Suprapubic skin (tissue), 4 donors: ENCODE results near the gene SRGAP1. TPM values are rescaled to one million over a fixed set of nuclear protein-coding genes. Genes with fewer than 3 reads are reported as not detected.

Experiments
- DNase-seq, 2 donors: peaks; one replicate each; pipeline ENCODE4 v3.0.0-alpha.2; 2019; ENCODE audit warnings: low spot score in 2 of 2
- H3K27ac ChIP-seq: fragments of 200-600 bp; sonication (generic); one replicate; pipeline ENCODE4 v1.5.1; 2019
- H3K27me3 ChIP-seq: fragments of 200-600 bp; sonication (generic); one replicate; pipeline ENCODE4 v1.5.1; 2019
- H3K36me3 ChIP-seq: fragments of 200-600 bp; sonication (generic); one replicate; pipeline ENCODE4 v1.5.1; 2019
- H3K4me1 ChIP-seq: fragments of 200-600 bp; sonication (generic); one replicate; pipeline ENCODE4 v1.5.1; 2019
- H3K4me3 ChIP-seq: fragments of 200-600 bp; sonication (generic); one replicate; pipeline ENCODE4 v1.5.1; 2019; ENCODE audit warnings: mild to moderate bottlenecking
- H3K9me3 ChIP-seq: fragments of 200-600 bp; sonication (generic); one replicate; pipeline ENCODE4 v1.5.1; 2019
- EP300 ChIP-seq: sonication (generic); formaldehyde crosslinking; IDR thresholded peaks from one replicate; pipeline ENCODE4 v1.6.1; 2017; ENCODE audit warnings: antibody characterized with exemption
- POLR2A ChIP-seq, 2 donors: fragments of 450-650 bp; IDR thresholded peaks; one replicate each; pipeline ENCODE4 v1.6.1; 2017; ENCODE audit warnings: antibody characterized with exemption in 2 of 2, mild to moderate bottlenecking in 2 of 2, moderate library complexity in 2 of 2
- POLR2AphosphoS5 ChIP-seq, 3 donors: sonication (generic); formaldehyde crosslinking; IDR thresholded peaks; one replicate each; pipeline ENCODE4 v1.6.1; 2017; ENCODE audit warnings: antibody characterized with exemption in 3 of 3
- WGBS: methylation state at CpG from one replicate; pipeline ENCODE4 v1.1.5; 2018; 5-methylcytosine and 5-hydroxymethylcytosine counted together
- total RNA-seq, 4 donors: library from RNA; depleted of rRNA; stranded (reverse); fragments of >200 nt; gene quantifications; one replicate each; pipeline ENCODE4 v1.1.0, GENCODE V29; 2016
- TF ChIP-seq, protein P1 (sequence below), 2 donors: fragments of 200-600 bp in 1 of 2; fragments of 450-650 bp in 1 of 2; sonication (generic) in 1 of 2; IDR thresholded peaks; one replicate each; pipeline ENCODE4 v1.5.1; 2016 to 2019; ENCODE audit warnings: antibody characterized with exemption in 2 of 2, mild to moderate bottlenecking in 1 of 2, moderate library complexity in 1 of 2

The SRGAP1 gene
- total RNA-seq, 4 donors from 2014 or later, result 8.4 to 10.9 (median 9.8) TPM

DNA sequence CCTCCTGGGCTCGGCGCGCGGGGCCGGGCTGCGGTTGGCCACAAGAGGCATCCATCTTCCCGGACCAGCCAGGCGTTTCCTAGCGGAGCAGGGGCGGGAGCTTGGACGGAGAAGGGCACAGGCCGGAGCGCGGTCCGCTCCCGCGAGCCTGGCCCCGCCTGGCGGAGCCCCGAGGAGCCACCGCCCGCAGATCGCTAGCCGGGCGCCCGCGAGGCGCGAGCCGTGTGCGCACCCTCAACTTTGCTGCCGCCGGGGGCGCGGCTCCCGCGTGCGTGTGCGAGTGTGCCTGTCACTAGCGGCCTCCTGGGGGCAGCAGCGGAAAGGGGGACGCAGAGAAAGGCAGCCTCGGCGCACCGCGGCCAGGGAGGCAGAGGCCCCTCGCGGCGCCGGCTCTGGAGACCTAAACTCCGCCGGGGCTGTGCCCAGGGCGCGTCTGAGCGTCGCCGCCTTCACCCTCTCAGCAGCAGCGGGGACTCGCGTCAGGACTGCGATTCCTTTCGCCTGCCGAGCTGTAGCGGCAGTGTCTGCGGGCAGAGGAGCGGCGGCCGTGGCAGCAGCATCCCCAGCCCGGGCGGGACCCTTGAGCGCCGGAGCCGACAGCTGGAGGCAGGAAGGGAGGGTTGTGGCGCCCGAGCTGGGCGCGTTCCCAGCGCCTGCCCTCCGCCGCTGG is 644 bp upstream of the SRGAP1 start:
- peak; percentile 91 for DNase-seq
- Histone ChIP-seq H3K27me3 (no peaks in the 10 kb centered on the region), H3K9me3 (no peaks in the 10 kb centered on the region), H3K27ac (peak overlapping the region; percentile 92), H3K36me3 (no peaks in the 10 kb centered on the region), H3K4me3 (peak overlapping the region; percentile 77), H3K4me1 (peaks cover 20% of the 10 kb centered on the region)
- no CpG with 5 or more reads among the region's 80 CpGs for WGBS
- TF ChIP-seq, protein P1, sequence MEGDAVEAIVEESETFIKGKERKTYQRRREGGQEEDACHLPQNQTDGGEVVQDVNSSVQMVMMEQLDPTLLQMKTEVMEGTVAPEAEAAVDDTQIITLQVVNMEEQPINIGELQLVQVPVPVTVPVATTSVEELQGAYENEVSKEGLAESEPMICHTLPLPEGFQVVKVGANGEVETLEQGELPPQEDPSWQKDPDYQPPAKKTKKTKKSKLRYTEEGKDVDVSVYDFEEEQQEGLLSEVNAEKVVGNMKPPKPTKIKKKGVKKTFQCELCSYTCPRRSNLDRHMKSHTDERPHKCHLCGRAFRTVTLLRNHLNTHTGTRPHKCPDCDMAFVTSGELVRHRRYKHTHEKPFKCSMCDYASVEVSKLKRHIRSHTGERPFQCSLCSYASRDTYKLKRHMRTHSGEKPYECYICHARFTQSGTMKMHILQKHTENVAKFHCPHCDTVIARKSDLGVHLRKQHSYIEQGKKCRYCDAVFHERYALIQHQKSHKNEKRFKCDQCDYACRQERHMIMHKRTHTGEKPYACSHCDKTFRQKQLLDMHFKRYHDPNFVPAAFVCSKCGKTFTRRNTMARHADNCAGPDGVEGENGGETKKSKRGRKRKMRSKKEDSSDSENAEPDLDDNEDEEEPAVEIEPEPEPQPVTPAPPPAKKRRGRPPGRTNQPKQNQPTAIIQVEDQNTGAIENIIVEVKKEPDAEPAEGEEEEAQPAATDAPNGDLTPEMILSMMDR (IDR thresholded peaks at IDR 0.05), result peak; percentile 87 to 95
- peak in 2 of 3 donors; percentile 70 to 86 for TF ChIP-seq POLR2AphosphoS5 (IDR thresholded peaks at IDR 0.05)
- no peak for TF ChIP-seq EP300
- peak in 1 of 2 donors; percentile 39 for TF ChIP-seq POLR2A (IDR thresholded peaks at IDR 0.05)

DNA sequence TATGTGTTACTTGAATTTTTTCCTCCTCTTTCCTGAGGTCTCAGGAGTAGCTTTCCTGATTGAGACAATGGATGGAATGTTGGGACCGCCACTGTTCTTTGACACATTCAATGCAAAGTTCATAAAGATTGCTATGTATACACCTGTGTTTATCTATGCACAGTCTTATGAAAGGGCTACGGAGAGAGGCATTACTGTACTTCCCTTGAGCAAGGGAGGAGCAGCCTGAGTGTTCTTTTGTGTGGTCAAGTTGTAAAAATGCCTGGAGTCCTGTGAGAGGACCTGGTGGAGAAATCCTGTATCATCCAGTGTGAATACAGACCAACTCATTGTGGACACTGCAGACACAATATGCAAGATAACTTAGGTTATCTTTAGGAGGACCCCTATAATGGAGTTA is 1.2 kb downstream of the SRGAP1 start:
- DNase-seq, result no peak
- Histone ChIP-seq H3K27me3 (no peaks in the 10 kb centered on the region), H3K36me3 (no peaks in the 10 kb centered on the region), H3K4me3 (peak overlapping the region; percentile 77), H3K4me1 (peaks cover 20% of the 10 kb centered on the region), H3K9me3 (no peaks in the 10 kb centered on the region), H3K27ac (no peak overlapping the region)
- WGBS, result 43% methylated on average over 2 of the region's 2 CpGs
- no peak for TF ChIP-seq POLR2AphosphoS5 (IDR thresholded peaks at IDR 0.05)
- no peak for TF ChIP-seq POLR2A (IDR thresholded peaks at IDR 0.05)
- TF ChIP-seq, protein P1 (IDR thresholded peaks at IDR 0.05), result no peak
- no peak for TF ChIP-seq EP300

DNA sequence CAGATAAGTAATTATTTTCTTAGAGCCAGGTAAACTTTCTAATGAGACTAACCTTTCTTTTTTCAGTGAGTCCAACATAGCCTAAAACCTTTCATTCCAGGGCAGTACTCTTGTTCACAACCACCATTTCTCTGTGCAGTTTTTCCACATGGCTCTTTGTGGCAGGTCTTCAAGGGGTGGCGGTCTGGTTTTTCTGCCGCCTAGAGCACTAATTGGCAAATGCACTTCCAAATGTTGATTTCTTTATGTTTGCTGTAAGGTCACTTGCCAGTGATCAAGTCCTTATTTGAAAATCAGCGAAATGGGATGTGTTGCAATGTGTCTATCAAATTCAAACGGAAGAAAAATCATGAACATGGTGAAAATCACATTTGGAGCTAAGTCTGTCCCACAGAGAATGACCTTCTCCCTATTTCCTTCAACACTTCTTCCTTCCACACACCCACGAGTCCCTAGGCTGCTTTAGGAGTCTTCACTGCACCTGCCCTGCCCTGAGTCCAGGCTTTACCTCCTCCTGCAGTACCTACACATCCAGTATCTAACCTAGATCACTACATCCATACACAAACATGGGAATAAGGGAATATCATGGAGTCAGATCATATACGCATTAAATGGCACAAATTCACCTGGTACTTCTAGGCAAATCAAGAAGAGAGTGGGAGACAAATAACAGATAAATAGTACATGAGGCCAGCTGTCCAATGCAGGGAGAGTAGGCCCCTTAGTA is 1.9 kb downstream of the SRGAP1 start:
- WGBS, result 65% methylated on average over 6 of the region's 6 CpGs
- H3K4me1 ChIP-seq, result peaks cover 20% of the 10 kb centered on the region
- H3K4me3 ChIP-seq, result peak overlapping the region; percentile 77
- no peaks in the 10 kb centered on the region for H3K27me3 ChIP-seq
- no peak overlapping the region for H3K27ac ChIP-seq
- no peaks in the 10 kb centered on the region for H3K36me3 ChIP-seq
- DNase-seq, result no peak
- TF ChIP-seq, protein P1 (IDR thresholded peaks at IDR 0.05), result no peak
- TF ChIP-seq POLR2A (IDR thresholded peaks at IDR 0.05), result no peak
- TF ChIP-seq EP300, result no peak
- no peak for TF ChIP-seq POLR2AphosphoS5 (IDR thresholded peaks at IDR 0.05)
- H3K9me3 ChIP-seq, result no peaks in the 10 kb centered on the region

DNA sequence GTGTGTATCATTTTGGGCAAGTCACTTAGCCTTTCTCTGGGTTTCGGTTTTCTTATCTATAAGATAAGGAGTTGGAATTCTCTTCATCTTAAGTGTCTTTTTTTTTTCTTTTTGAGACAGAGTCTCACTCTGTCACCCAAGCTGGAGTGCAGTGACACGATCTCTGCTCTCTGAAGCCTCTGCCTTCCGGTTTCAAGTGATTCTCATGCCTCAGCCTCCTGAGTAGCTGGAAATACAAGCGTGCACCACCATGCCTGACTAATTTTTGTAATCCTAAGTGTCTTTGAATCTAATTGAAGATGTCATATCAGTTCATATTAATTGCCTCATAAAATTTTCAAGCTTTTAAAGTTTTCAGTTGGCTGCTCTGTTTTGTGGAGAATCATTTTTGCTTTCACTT is 4.0 kb downstream of the SRGAP1 start:
- 81% methylated on average over 4 of the region's 4 CpGs for whole genome bisulfite sequencing
- DNase-seq, result no peak
- no peaks in the 10 kb centered on the region for H3K27me3 ChIP-seq
- H3K4me3 ChIP-seq, result no peak overlapping the region
- no peaks in the 10 kb centered on the region for H3K36me3 ChIP-seq
- H3K27ac ChIP-seq, result no peak overlapping the region
- H3K4me1 ChIP-seq, result peaks cover 15% of the 10 kb centered on the region
- H3K9me3 ChIP-seq, result no peaks in the 10 kb centered on the region
- TF ChIP-seq POLR2A (IDR thresholded peaks at IDR 0.05), result no peak

DNA sequence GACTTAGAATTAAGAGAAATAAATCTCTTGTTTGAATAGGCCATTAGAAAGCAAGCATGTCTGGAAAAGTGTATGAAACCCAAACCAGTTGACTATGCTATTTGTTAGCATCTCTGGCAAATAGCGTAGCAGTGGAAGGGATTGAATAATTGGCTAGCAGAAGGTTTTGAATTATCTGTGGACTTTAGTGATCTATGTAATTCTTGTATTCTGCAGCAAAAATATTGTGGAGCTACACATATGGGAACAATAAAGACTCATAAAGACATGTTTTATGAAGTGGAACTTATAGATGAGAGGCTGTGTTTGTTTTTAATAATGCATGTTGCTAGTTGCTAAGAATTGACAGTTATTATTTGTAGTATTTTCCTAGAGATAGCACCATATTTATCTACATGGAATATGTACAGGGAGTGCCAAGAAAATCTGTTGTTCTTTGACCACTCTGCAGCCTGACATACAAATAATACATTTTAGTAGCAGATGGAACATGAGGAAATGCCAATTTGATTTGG is 4.7 kb downstream of the SRGAP1 start:
- no peak for DNase-seq
- Histone ChIP-seq H3K36me3 (no peaks in the 10 kb centered on the region), H3K27me3 (no peaks in the 10 kb centered on the region), H3K4me3 (no peak overlapping the region), H3K9me3 (no peaks in the 10 kb centered on the region), H3K27ac (no peak overlapping the region), H3K4me1 (peaks cover 14% of the 10 kb centered on the region)
- TF ChIP-seq POLR2A (IDR thresholded peaks at IDR 0.05), result no peak
- WGBS, result 70% methylated on average over 1 of the region's 1 CpG

DNA sequence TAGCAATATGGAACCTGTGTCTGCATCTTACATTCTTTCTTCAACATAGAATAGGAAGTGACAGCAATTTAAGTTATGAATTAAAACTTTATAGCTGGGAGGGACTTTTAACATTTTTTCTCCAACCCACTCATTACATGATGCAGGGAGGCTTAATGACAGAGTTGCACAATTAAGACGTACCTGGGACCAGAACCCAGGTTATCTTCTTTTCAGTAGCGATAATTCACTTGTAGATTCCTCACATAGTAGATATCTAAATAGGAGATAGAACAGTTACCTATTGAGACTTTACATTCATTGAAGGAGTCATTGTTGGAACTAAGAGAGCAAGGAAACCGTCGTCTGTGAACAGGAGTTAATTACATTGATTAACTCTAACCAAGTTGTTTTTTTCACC is 5.1 kb downstream of the SRGAP1 start:
- no peak overlapping the region for H3K4me3 ChIP-seq
- TF ChIP-seq, protein P1 (IDR thresholded peaks at IDR 0.05), result no peak
- TF ChIP-seq POLR2AphosphoS5 (IDR thresholded peaks at IDR 0.05) (no peak), EP300 (no peak), POLR2A (IDR thresholded peaks at IDR 0.05) (no peak)

More for the DNA sequence above, 5.1 kb downstream of the SRGAP1 start:
- 79% methylated on average over 4 of the region's 4 CpGs for WGBS
- Histone ChIP-seq H3K9me3 (no peaks in the 10 kb centered on the region), H3K27me3 (no peaks in the 10 kb centered on the region), H3K4me1 (peaks cover 14% of the 10 kb centered on the region), H3K27ac (no peak overlapping the region), H3K36me3 (no peaks in the 10 kb centered on the region)
- DNase-seq, result no peak
